GM18507 (cell line): ENCODE results near the gene RCOR1.

ENCODE experiments used
- DNase-seq: peaks from one replicate; pipeline ENCODE4 v3.0.0; 2011; ENCODE audit warnings: low read depth; ENCODE audit not compliant: insufficient read length; ENCODE audit errors: extremely low spot score
- FAIRE-seq: peaks from 2 replicates; lab custom pipeline; 2011; peaks lifted over from hg19 to GRCh38; lab: Jason Lieb, UNC

The RCOR1 gene

GRCh38 chr14:102731871-102732800, 139.7 kb downstream of the RCOR1 start:
- DNase-seq (no peak), FAIRE-seq (no peak)

GRCh38 chr14:102732924-102733323, 140.5 kb downstream of the RCOR1 start:
- no peak for FAIRE-seq
- no peak for DNase-seq

DNA sequence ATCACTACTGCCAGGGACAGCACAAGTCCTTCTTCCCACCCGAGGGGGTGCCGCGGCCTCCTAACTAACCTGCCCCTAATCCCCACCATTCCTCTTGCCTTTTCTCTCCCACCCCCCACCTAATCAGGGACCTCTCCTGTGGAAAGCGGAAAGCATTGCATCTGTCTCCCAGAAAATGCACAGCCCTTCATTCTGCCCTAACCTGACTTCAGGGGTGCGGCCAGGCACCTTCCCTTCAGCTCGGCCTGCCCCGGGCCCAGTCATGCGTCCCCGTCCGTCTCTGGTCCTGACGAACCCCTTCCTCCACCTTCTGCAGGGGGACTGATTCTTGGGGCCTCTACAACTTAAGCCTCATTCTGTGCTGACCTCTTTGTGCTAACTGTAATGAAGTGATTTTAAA, 140.9 kb downstream of the RCOR1 start:
- FAIRE-seq (no peak), DNase-seq (no peak)

- DNase-seq = no peak
These were observed 142.0 kb downstream of the RCOR1 start for GRCh38 chr14:102734436-102734835.

GRCh38 chr14:102736956-102737355, 144.5 kb downstream of the RCOR1 start:
- FAIRE-seq (no peak), DNase-seq (no peak)

More at GRCh38 chr14:102734436-102734835, 142.0 kb downstream of the RCOR1 start:
- no peak for FAIRE-seq

- DNase-seq = no peak
- no peak for FAIRE-seq
These were observed 145.2 kb downstream of the RCOR1 start for GRCh38 chr14:102737402-102738372.

DNA sequence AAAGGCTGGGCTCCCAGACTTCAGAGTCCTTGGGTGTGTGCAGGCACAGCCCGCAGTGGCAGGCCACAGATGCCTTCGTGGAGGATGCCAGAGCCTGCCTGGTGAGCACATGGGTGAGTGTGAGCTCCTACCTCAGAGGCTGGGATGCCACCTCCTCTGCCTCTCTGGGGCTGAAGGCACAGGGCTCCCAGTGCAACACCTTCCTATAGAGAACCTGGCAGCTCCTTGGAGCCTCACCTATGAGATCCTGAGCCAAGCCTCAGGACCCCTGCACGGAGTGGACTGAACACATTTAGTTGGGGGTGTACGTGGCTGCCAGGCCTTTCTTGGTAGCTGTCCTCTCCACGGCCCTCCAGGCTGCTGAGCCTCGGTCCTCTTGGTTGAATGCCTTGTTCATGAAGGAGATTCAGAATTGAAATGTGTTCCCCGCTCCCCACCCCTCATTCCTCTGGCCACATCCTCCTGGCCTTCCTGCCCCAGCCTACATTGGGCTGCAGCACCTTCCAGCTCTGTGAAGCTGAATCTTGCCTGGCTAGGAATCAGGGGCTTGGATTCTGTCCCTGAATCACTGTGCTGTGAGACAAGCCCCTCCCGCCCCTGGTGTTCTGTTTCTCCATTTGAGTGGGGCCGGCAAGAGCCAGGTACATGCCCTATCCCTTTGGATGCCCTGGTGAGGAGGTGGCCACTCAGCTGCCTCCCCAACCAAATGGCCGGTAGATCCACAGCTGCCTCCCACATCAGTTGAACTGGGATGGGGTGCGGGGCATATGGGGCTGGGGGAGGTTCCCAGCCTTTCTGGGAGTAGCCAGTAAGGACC, 146.1 kb downstream of the RCOR1 start:
- no peak for FAIRE-seq
- no peak for DNase-seq

DNA sequence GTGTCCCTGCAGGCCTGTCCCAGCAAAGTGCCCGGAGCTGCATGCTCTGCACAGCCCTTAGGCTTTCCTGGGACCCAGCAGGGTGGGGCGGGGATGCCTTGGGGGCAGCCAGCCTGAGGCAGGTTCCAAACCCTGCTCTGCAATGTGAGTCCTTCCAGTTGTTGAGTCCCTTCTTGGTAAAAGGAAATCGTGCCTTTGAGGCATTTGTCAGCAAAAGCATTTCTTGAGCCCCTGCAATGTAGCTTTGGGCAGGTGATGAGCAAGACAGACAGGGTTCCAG, 146.7 kb downstream of the RCOR1 start:
- FAIRE-seq (no peak), DNase-seq (no peak)

DNA sequence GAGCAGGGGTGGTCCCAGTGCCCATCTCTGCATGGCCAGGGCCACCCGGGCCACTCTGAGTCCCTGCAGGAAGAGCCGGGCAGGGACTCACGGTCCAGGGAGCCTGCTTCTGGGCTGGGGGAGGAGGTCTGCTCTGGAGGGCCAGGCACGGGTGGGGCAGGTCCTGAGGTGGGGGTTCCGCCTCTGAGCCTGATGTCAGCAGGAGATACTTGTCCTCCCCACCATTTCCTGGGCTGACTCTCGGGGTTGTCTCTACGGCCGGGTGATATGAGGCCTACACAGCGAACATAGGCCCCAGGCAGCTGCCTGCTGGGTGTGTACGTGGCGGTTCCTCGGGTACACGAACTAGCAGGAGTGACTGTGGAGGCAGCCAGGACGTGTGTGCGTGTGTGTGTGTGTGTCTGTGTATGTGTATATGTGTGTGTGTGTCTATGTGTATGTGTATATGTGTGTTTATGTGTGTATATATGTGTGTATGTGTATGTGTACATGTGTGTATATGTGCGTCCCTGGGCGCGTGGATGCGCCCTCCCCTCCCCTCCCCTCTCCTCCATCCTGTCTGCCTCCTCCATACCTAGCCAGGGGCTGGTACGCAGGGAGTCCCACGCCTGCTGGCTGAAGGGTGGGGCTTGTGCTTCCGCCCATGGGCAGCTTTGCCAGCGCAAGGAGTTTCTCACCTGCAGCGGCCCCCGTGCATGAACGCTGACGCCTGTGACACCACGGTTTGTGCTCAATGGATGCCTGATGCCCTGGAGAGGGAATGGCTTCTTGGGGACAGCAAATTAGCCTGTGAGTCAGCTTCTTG, 154.4 kb downstream of the RCOR1 start:
- DNase-seq (no peak), FAIRE-seq (no peak)

DNA sequence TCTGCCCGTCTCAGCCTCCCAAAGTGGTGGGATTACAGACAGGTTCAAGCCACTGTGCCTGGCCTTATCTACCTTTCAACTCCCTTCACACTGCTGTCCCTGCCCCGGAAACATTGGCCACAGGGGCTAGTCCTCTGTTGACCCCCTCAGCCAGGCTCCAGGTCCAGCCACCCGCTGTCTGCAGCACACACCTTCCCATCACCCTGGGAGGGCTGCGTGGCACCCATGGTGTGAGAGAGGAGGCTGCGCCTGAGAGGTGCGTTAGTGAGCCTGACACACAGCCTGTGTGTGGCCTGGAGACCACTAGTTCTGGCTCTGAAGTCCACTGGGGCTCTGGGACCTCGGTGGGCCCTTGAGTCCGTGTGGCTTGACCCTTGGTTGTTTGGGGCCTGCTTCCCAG, 156.4 kb downstream of the RCOR1 start:
- DNase-seq (no peak), FAIRE-seq (no peak)

- DNase-seq = no peak
- FAIRE-seq = no peak
These were observed 157.2 kb downstream of the RCOR1 start for GRCh38 chr14:102749393-102750305.

- DNase-seq (no peak), FAIRE-seq (no peak)
These were observed 157.9 kb downstream of the RCOR1 start for GRCh38 chr14:102750376-102750775.

DNA sequence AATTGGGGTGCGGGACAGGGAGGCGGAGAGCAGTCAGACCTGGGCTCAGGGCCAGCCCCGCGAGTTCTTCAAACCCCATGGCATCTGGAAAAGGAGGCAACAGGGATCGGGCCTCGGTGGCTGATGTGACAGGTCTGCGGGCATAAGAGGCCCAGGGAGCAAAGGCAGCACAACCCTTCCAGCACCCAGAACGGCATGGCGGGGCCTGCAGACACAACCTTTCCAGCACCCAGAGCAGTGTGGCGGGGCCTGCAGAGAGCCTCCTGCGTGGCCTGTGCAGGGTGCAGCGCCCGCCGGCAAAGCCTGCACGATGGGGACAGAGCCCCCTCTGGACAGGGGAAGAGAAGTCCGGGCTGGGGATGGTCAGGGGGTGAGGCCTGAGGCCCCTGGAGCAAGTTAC, 158.6 kb downstream of the RCOR1 start:
- no peak for DNase-seq
- FAIRE-seq = no peak

- no peak for FAIRE-seq
- no peak for DNase-seq
These were observed 159.9 kb downstream of the RCOR1 start for GRCh38 chr14:102752239-102752847.

- peak; percentile 35 for DNase-seq
- FAIRE-seq = peak; percentile 86
These were observed 162.2 kb downstream of the RCOR1 start for GRCh38 chr14:102754370-102755262.

DNA sequence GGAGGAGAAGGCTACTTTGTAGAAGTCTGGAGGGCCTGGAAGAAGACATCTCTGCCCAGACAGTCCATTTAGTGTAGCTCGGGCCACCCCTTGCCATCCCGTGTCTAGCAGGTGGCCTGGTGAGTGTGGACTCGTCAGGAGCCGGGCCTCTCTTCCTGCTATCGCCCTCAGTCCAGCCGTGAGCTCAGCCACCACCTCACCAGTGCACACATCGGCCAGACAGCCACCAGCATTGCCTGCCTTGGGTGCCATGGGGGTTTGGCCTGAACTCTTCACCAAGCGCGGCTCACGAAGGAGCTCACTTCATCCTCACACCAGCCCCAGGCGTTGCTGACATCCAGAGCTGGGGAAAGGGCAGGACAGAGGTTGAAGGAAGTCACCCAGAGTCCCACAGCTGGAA, 165.2 kb downstream of the RCOR1 start:
- FAIRE-seq = peak; percentile 29
- DNase-seq = no peak

GRCh38 chr14:102758087-102758486, 165.6 kb downstream of the RCOR1 start:
- DNase-seq (no peak), FAIRE-seq (peak; percentile 85)
